ENCODE results near the gene SENP6. TPM values are rescaled to one million over a fixed set of nuclear protein-coding genes. Genes with fewer than 3 reads are reported as not detected.

Gene SENP6, protein sequence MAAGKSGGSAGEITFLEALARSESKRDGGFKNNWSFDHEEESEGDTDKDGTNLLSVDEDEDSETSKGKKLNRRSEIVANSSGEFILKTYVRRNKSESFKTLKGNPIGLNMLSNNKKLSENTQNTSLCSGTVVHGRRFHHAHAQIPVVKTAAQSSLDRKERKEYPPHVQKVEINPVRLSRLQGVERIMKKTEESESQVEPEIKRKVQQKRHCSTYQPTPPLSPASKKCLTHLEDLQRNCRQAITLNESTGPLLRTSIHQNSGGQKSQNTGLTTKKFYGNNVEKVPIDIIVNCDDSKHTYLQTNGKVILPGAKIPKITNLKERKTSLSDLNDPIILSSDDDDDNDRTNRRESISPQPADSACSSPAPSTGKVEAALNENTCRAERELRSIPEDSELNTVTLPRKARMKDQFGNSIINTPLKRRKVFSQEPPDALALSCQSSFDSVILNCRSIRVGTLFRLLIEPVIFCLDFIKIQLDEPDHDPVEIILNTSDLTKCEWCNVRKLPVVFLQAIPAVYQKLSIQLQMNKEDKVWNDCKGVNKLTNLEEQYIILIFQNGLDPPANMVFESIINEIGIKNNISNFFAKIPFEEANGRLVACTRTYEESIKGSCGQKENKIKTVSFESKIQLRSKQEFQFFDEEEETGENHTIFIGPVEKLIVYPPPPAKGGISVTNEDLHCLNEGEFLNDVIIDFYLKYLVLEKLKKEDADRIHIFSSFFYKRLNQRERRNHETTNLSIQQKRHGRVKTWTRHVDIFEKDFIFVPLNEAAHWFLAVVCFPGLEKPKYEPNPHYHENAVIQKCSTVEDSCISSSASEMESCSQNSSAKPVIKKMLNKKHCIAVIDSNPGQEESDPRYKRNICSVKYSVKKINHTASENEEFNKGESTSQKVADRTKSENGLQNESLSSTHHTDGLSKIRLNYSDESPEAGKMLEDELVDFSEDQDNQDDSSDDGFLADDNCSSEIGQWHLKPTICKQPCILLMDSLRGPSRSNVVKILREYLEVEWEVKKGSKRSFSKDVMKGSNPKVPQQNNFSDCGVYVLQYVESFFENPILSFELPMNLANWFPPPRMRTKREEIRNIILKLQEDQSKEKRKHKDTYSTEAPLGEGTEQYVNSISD
- total RNA-seq, result 10 to 100 TPM; 50.3 to 67.9 (median 57.6) TPM

DNA sequence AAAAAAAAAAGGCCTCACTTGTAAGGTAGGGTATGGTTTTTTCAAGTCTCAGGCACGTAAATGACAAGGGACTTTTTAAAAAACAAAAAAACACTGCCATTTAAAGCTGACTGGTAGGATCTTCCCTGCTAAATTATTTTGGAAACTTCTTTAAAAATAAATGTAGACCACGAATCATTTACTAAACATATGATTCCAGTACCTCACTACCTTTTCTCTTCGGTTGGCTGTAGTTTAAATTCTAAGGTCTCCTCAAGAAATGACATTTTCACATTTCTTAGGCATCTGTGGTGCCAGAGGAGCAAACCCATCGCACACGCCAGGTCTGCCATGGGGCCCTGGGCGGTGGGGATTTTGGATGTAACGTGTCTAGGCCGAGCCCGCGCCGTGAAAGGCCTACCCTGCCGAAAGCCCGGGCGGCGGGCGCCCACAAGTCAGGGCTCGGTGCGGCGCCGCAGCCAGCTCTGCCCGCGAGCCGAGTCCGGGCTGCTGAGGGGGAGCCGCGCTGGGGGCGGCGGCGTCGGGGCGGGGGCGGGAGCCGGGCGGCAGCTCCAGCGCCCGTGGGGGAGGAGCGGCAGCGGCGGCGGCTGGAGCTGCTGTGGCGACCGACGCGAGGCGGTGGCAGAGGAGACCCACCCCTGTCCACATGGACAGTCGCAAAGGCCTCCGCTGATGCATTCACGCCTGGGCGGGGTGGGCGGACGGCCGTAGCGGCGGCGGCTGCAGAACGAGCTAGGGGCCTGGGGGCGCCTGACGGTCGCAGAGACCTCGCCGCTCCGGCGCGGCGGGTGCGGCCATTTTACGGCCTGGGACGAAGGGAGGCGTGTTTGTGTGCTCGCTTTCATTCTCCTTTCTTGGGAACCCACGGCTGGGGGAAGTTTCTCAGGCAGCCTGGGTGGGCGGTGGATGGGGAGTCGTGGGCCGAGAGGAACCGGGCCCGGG is at the start of gene SENP6:
Gene SENP6, plus strand, starts transcription at position 577 of the 942 bp plus-strand sequence. CDS start 645 bp downstream, outside the sequence.
- Histone ChIP-seq H3K4me1 (peaks cover 19 to 32% of the 10 kb centered on the region in 2 donors), H3K27me3 (no peaks in the 10 kb centered on the region), H3K9me3 (no peaks in the 10 kb centered on the region), H3K4me3 (peak within 1 kb of the TSS; percentile 84 to 96 (median 88)), H3K27ac (peak within 1 kb of the TSS; percentile 97 to 98 (median 98)), H3K36me3 (no peaks in the 10 kb centered on the region)
- in situ Hi-C loops (cut with MboI; ENCODE audit: low sequenced_read_pairs in 4 of 4), result no loop called here
- intact Hi-C loops (cut with DNase I; ENCODE audit: low total_unique reads), result loop anchor here (5.0 kb wide), 2 partner anchors 314 to 1949 kb away; partner anchors contain the start of gene SLC17A5
- DNase-seq, result peak; percentile 66 to 78
- peak; percentile 85 to 91 for TF ChIP-seq POLR2A (IDR thresholded peaks at IDR 0.05)
- TF ChIP-seq, protein P1, sequence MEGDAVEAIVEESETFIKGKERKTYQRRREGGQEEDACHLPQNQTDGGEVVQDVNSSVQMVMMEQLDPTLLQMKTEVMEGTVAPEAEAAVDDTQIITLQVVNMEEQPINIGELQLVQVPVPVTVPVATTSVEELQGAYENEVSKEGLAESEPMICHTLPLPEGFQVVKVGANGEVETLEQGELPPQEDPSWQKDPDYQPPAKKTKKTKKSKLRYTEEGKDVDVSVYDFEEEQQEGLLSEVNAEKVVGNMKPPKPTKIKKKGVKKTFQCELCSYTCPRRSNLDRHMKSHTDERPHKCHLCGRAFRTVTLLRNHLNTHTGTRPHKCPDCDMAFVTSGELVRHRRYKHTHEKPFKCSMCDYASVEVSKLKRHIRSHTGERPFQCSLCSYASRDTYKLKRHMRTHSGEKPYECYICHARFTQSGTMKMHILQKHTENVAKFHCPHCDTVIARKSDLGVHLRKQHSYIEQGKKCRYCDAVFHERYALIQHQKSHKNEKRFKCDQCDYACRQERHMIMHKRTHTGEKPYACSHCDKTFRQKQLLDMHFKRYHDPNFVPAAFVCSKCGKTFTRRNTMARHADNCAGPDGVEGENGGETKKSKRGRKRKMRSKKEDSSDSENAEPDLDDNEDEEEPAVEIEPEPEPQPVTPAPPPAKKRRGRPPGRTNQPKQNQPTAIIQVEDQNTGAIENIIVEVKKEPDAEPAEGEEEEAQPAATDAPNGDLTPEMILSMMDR (IDR thresholded peaks at IDR 0.05 in 4 of 5, conservative IDR thresholded peaks at IDR 0.05 in 1 of 5), result peak in 1 of 5 experiments; percentile 5
- ATAC-seq, result peak; percentile 88 to 90

DNA sequence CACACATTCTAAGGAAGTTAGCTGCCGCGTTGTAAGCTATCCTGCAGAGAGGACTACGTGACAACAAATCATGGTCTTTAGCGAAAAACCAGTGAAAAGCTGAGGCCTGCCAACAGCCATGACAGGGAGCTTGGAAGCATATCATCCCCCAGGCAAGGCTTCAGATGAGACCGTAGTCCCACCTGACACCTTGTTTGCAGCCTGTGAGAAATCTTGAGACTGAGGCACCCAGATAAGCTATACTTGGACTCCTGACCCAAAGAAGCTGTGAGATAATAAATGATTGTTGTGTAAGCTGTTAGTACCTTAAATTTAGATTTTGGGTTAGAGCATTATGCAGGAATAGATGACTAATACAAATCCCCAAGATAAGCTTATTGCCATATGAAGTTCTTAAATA is 45.4 kb upstream of the SENP6 start:
- Histone ChIP-seq H3K4me1 (no peaks in the 10 kb centered on the region), H3K9me3 (no peaks in the 10 kb centered on the region), H3K4me3 (no peak overlapping the region), H3K27ac (no peak overlapping the region), H3K36me3 (no peaks in the 10 kb centered on the region), H3K27me3 (no peaks in the 10 kb centered on the region)
- TF ChIP-seq, protein P1 (IDR thresholded peaks at IDR 0.05 in 4 of 5, conservative IDR thresholded peaks at IDR 0.05 in 1 of 5), result no peak
- TF ChIP-seq POLR2A (IDR thresholded peaks at IDR 0.05), result no peak
- no peak for DNase-seq
- ATAC-seq, result no peak
- in situ Hi-C loops (cut with MboI; ENCODE audit: low sequenced_read_pairs in 4 of 4) (no loop called here), intact Hi-C loops (cut with DNase I; ENCODE audit: low total_unique reads) (no loop called here)

DNA sequence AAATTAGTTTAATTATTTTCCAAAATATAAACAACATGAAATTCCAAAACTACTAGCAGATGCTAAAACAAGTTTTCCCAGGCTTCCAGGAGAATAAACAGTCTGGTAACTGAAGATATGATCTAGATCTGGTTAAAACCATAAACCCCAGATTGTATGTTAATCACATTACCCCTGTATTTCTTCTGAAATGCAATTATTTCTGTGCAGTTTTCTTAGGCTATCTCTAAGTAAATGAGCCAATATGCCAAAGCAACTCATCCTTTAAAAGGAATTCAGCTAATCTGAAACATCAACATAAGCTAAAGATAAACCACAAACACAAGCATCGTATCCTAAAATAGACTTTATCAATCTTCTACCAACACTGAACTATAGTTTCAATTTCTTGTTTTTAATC is 44.6 kb upstream of the SENP6 start:
- Histone ChIP-seq H3K27ac (no peak overlapping the region), H3K4me1 (no peaks in the 10 kb centered on the region), H3K27me3 (no peaks in the 10 kb centered on the region), H3K9me3 (no peaks in the 10 kb centered on the region), H3K36me3 (no peaks in the 10 kb centered on the region), H3K4me3 (no peak overlapping the region)
- in situ Hi-C loops (cut with MboI; ENCODE audit: low sequenced_read_pairs in 4 of 4) (no loop called here), intact Hi-C loops (cut with DNase I; ENCODE audit: low total_unique reads) (no loop called here)
- no peak for DNase-seq
- no peak for TF ChIP-seq POLR2A (IDR thresholded peaks at IDR 0.05)
- TF ChIP-seq, protein P1 (IDR thresholded peaks at IDR 0.05 in 4 of 5, conservative IDR thresholded peaks at IDR 0.05 in 1 of 5), result no peak
- ATAC-seq, result no peak

DNA sequence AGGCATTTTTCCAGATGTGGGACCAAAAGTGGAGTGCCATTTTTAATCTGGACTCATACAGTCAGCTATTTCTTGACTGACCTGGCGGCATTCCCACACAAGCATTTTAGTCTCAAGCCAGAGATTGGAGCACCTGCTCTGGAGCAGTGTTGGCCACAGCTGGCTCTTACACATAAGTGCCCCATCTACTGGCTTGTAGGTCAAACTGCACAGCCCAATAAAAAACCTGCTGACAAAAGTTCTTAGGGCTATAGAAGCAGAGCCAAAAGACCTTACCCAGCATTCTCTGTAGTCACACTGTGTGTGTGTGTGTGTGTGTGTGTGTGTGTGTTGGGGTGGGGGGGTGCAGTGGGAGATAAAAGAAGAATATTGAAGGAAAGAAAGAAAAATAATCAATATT is 38.6 kb upstream of the SENP6 start:
- no peaks in the 10 kb centered on the region for H3K4me1 ChIP-seq
- ATAC-seq, result no peak
- intact Hi-C loops (cut with DNase I; ENCODE audit: low total_unique reads), result no loop called here
- TF ChIP-seq POLR2A (IDR thresholded peaks at IDR 0.05), result no peak
- TF ChIP-seq, protein P1 (IDR thresholded peaks at IDR 0.05 in 4 of 5, conservative IDR thresholded peaks at IDR 0.05 in 1 of 5), result no peak
- DNase-seq, result no peak
- no peak overlapping the region for H3K4me3 ChIP-seq
- in situ Hi-C loops (cut with MboI; ENCODE audit: low sequenced_read_pairs in 4 of 4), result no loop called here
- no peaks in the 10 kb centered on the region for H3K36me3 ChIP-seq
- H3K27me3 ChIP-seq, result no peaks in the 10 kb centered on the region
- peaks cover 0 to 4% (median 0%) of the 10 kb centered on the region in 3 donors for H3K9me3 ChIP-seq
- no peak overlapping the region for H3K27ac ChIP-seq

Data from gastrocnemius medialis (tissue), 4 donors.